ENCODE measurements around the gene SERPING1.

DNA sequence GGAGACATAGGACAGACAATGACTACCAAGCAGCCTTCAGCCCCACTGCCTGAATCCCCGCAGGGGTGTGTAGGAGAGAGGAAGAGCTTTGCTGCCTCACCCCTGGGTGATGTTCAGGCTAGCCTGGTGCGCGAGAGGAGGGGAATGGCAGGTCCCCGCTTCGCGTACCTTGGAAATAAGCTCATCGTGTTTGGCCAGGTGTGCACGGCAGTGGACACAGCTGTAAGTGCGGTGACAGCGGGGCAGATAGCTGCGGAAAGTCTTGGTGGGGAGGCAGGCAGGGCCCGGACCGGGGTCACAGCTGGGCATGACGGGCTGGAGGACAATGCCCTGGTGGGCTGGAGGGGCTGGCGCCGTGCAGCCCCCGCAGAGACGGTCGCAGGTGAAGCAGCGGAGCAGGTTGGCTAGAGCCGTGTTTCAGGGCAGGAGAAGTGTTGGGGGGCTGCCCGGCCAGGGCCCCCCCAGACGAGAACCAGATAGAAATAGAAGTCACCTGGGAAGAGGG is 49.4 kb downstream of the SERPING1 start:
- TF ChIP-seq, protein P1, sequence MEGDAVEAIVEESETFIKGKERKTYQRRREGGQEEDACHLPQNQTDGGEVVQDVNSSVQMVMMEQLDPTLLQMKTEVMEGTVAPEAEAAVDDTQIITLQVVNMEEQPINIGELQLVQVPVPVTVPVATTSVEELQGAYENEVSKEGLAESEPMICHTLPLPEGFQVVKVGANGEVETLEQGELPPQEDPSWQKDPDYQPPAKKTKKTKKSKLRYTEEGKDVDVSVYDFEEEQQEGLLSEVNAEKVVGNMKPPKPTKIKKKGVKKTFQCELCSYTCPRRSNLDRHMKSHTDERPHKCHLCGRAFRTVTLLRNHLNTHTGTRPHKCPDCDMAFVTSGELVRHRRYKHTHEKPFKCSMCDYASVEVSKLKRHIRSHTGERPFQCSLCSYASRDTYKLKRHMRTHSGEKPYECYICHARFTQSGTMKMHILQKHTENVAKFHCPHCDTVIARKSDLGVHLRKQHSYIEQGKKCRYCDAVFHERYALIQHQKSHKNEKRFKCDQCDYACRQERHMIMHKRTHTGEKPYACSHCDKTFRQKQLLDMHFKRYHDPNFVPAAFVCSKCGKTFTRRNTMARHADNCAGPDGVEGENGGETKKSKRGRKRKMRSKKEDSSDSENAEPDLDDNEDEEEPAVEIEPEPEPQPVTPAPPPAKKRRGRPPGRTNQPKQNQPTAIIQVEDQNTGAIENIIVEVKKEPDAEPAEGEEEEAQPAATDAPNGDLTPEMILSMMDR (IDR thresholded peaks at IDR 0.05): no peak
- TF ChIP-seq, protein P2, sequence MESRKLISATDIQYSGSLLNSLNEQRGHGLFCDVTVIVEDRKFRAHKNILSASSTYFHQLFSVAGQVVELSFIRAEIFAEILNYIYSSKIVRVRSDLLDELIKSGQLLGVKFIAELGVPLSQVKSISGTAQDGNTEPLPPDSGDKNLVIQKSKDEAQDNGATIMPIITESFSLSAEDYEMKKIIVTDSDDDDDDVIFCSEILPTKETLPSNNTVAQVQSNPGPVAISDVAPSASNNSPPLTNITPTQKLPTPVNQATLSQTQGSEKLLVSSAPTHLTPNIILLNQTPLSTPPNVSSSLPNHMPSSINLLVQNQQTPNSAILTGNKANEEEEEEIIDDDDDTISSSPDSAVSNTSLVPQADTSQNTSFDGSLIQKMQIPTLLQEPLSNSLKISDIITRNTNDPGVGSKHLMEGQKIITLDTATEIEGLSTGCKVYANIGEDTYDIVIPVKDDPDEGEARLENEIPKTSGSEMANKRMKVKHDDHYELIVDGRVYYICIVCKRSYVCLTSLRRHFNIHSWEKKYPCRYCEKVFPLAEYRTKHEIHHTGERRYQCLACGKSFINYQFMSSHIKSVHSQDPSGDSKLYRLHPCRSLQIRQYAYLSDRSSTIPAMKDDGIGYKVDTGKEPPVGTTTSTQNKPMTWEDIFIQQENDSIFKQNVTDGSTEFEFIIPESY (IDR thresholded peaks at IDR 0.05; ENCODE audit: borderline replicate concordance, low read depth): no peak
